ENCODE measurements around the gene TLR7.

The TLR7 gene

DNA sequence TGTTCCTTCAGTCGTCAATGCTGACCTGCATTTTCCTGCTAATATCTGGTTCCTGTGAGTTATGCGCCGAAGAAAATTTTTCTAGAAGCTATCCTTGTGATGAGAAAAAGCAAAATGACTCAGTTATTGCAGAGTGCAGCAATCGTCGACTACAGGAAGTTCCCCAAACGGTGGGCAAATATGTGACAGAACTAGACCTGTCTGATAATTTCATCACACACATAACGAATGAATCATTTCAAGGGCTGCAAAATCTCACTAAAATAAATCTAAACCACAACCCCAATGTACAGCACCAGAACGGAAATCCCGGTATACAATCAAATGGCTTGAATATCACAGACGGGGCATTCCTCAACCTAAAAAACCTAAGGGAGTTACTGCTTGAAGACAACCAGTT, 52.2 kb downstream of the TLR7 start:
- no peak for DNase-seq (ENCODE audit: low read depth, low spot score)
- in situ Hi-C loops (cut with HindIII; ENCODE audit: low sequenced_read_pairs), result no loop called here
- no peak overlapping the region for H3K4me3 ChIP-seq (ENCODE audit: low read depth, low read length)
- TF ChIP-seq, protein P1, sequence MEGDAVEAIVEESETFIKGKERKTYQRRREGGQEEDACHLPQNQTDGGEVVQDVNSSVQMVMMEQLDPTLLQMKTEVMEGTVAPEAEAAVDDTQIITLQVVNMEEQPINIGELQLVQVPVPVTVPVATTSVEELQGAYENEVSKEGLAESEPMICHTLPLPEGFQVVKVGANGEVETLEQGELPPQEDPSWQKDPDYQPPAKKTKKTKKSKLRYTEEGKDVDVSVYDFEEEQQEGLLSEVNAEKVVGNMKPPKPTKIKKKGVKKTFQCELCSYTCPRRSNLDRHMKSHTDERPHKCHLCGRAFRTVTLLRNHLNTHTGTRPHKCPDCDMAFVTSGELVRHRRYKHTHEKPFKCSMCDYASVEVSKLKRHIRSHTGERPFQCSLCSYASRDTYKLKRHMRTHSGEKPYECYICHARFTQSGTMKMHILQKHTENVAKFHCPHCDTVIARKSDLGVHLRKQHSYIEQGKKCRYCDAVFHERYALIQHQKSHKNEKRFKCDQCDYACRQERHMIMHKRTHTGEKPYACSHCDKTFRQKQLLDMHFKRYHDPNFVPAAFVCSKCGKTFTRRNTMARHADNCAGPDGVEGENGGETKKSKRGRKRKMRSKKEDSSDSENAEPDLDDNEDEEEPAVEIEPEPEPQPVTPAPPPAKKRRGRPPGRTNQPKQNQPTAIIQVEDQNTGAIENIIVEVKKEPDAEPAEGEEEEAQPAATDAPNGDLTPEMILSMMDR (IDR thresholded peaks at IDR 0.05; ENCODE audit: low read depth, low read length), result no peak

- TF ChIP-seq, protein P1 (IDR thresholded peaks at IDR 0.05; ENCODE audit: low read depth, low read length), result no peak
- H3K4me3 ChIP-seq (ENCODE audit: low read depth, low read length), result no peak overlapping the region
- in situ Hi-C loops (cut with HindIII; ENCODE audit: low sequenced_read_pairs), result no loop called here
- DNase-seq (ENCODE audit: low read depth, low spot score), result no peak
These were observed 52.7 kb downstream of the TLR7 start for GRCh38 chrX:12919620-12920019.

- TF ChIP-seq, protein P1 (IDR thresholded peaks at IDR 0.05; ENCODE audit: low read depth, low read length), result no peak
- in situ Hi-C loops (cut with HindIII; ENCODE audit: low sequenced_read_pairs), result no loop called here
- no peak overlapping the region for H3K4me3 ChIP-seq (ENCODE audit: low read depth, low read length)
- no peak for DNase-seq (ENCODE audit: low read depth, low spot score)
These were observed 54.1 kb downstream of the TLR7 start for GRCh38 chrX:12920990-12921389.

- no peak for DNase-seq (ENCODE audit: low read depth, low spot score)
- TF ChIP-seq, protein P1 (IDR thresholded peaks at IDR 0.05; ENCODE audit: low read depth, low read length), result no peak
- H3K4me3 ChIP-seq (ENCODE audit: low read depth, low read length), result no peak overlapping the region
- in situ Hi-C loops (cut with HindIII; ENCODE audit: low sequenced_read_pairs), result no loop called here
These were observed 55.2 kb downstream of the TLR7 start for GRCh38 chrX:12921886-12922598.

- no peak for DNase-seq (ENCODE audit: low read depth, low spot score)
- in situ Hi-C loops (cut with HindIII; ENCODE audit: low sequenced_read_pairs), result no loop called here
These were observed 55.7 kb downstream of the TLR7 start for GRCh38 chrX:12922599-12922919.

GRCh38 chrX:12929701-12930100, 62.8 kb downstream of the TLR7 start:
- H3K4me3 ChIP-seq (ENCODE audit: low read depth, low read length), result no peak overlapping the region
- TF ChIP-seq, protein P1 (IDR thresholded peaks at IDR 0.05; ENCODE audit: low read depth, low read length), result no peak
- DNase-seq (ENCODE audit: low read depth, low spot score), result no peak
- in situ Hi-C loops (cut with HindIII; ENCODE audit: low sequenced_read_pairs), result no loop called here

More at GRCh38 chrX:12922599-12922919, 55.7 kb downstream of the TLR7 start:
- TF ChIP-seq, protein P1 (IDR thresholded peaks at IDR 0.05; ENCODE audit: low read depth, low read length), result no peak
- no peak overlapping the region for H3K4me3 ChIP-seq (ENCODE audit: low read depth, low read length)

Measured in astrocyte of the spinal cord (primary cell).